H9 (cell line): ENCODE measurements around the gene EHD3. TPM values are rescaled to one million over a fixed set of nuclear protein-coding genes. Genes with fewer than 3 reads are reported as not detected.

ENCODE experiments used
- DNase-seq: peaks from one replicate; pipeline ENCODE4 v3.0.0-alpha.2; 2017
- H2AFZ ChIP-seq: one replicate; pipeline ENCODE4 v1.6.1; 2013; ENCODE audit warnings: mild to moderate bottlenecking, low read length, control low read depth, moderate library complexity
- H2AK5ac ChIP-seq: 2 replicates; pipeline ENCODE4 v1.6.1; 2013; ENCODE audit warnings: low read length, control low read depth, mixed read lengths; ENCODE audit not compliant: insufficient read length
- H2BK120ac ChIP-seq: one replicate; pipeline ENCODE4 v1.6.1; 2013; ENCODE audit warnings: low read depth, mild to moderate bottlenecking, low read length, control low read depth, inconsistent platforms; ENCODE audit not compliant: poor library complexity, severe bottlenecking
- H2BK12ac ChIP-seq: 2 replicates; pipeline ENCODE4 v1.6.1; 2013; ENCODE audit warnings: low read length, control low read depth, mixed read lengths, low read depth; ENCODE audit not compliant: insufficient read length
- H2BK15ac ChIP-seq: 2 replicates; pipeline ENCODE4 v1.6.1; 2013; ENCODE audit warnings: low read depth, low read length, control low read depth
- H2BK20ac ChIP-seq: one replicate; pipeline ENCODE4 v1.6.1; 2013; ENCODE audit warnings: low read depth, mild to moderate bottlenecking, low read length, control low read depth, inconsistent platforms; ENCODE audit not compliant: poor library complexity, severe bottlenecking
- H2BK5ac ChIP-seq: 2 replicates; pipeline ENCODE4 v1.6.1; 2013; ENCODE audit warnings: low read length, control low read depth, mixed read lengths; ENCODE audit not compliant: insufficient read length
- H3K14ac ChIP-seq: 2 replicates; pipeline ENCODE4 v1.6.1; 2013; ENCODE audit warnings: low read length, control low read depth; ENCODE audit not compliant: insufficient read depth
- H3K18ac ChIP-seq: 2 replicates; pipeline ENCODE4 v1.6.1; 2013; ENCODE audit warnings: low read depth, mild to moderate bottlenecking, mixed read lengths, low read length, control low read depth; ENCODE audit not compliant: insufficient read length
- H3K23ac ChIP-seq: 2 replicates; pipeline ENCODE4 v1.6.1; 2013; ENCODE audit warnings: low read length, control low read depth, mixed read lengths, low read depth; ENCODE audit not compliant: insufficient read length
- H3K23me2 ChIP-seq: 2 replicates; pipeline ENCODE4 v1.6.1; 2013; ENCODE audit warnings: low read depth, mild to moderate bottlenecking, mixed read lengths, low read length, control low read depth; ENCODE audit not compliant: insufficient read length, poor library complexity, severe bottlenecking
- H3K27ac ChIP-seq: 2 replicates; pipeline ENCODE4 v1.5.1; 2013; ENCODE audit warnings: low read length, control low read depth, mixed read lengths, low read depth; ENCODE audit not compliant: insufficient read length
- H3K27me3 ChIP-seq: 2 replicates; pipeline ENCODE4 v1.6.1; 2013; ENCODE audit warnings: low read length, control low read depth, inconsistent platforms; ENCODE audit not compliant: insufficient read depth
- H3K4ac ChIP-seq: 2 replicates; pipeline ENCODE4 v1.6.1; 2013; ENCODE audit warnings: low read depth, mild to moderate bottlenecking, control low read depth, inconsistent platforms, low read length, moderate library complexity
- H3K4me1 ChIP-seq: 2 replicates; pipeline ENCODE4 v1.6.1; 2013; ENCODE audit warnings: low read length, control low read depth, inconsistent platforms; ENCODE audit not compliant: insufficient read depth
- H3K4me2 ChIP-seq: 2 replicates; pipeline ENCODE4 v1.6.1; 2013; ENCODE audit warnings: low read length, control low read depth, mixed read lengths; ENCODE audit not compliant: insufficient read length, insufficient read depth
- H3K56ac ChIP-seq: 2 replicates; pipeline ENCODE4 v1.6.1; 2013; ENCODE audit warnings: low read depth, mild to moderate bottlenecking, mixed read lengths, low read length, control low read depth; ENCODE audit not compliant: insufficient read length
- H3K79me1 ChIP-seq: 2 replicates; pipeline ENCODE4 v1.6.1; 2013; ENCODE audit warnings: low read depth, mild to moderate bottlenecking, moderate library complexity, low read length, control low read depth, inconsistent platforms; ENCODE audit not compliant: insufficient read depth, poor library complexity, severe bottlenecking
- H3K79me2 ChIP-seq: 2 replicates; pipeline ENCODE4 v1.6.1; 2013; ENCODE audit warnings: low read length, control low read depth, inconsistent platforms; ENCODE audit not compliant: insufficient read depth
- H3K9ac ChIP-seq: 2 replicates; pipeline ENCODE4 v1.6.1; 2013; ENCODE audit warnings: low read length, control low read depth, mixed read lengths; ENCODE audit not compliant: insufficient read length; ENCODE audit errors: extremely low read depth
- H3K9me3 ChIP-seq: one replicate; pipeline ENCODE4 v1.6.1; 2013; ENCODE audit warnings: low read depth, low read length, inconsistent platforms; ENCODE audit not compliant: control insufficient read depth
- H3T11ph ChIP-seq: one replicate; pipeline ENCODE4 v1.6.1; 2013; ENCODE audit warnings: mild to moderate bottlenecking, low read length, control low read depth, inconsistent platforms
- H4K20me1 ChIP-seq: one replicate; pipeline ENCODE4 v1.6.1; 2013; ENCODE audit not compliant: control insufficient read depth, insufficient read length, insufficient read depth
- H4K5ac ChIP-seq: 2 replicates; pipeline ENCODE4 v1.6.1; 2013; ENCODE audit warnings: low read depth, mild to moderate bottlenecking, mixed read lengths, low read length, control low read depth; ENCODE audit not compliant: insufficient read length
- H4K8ac ChIP-seq: replicated peaks from 2 replicates; pipeline ENCODE4 v1.6.1; 2013; ENCODE audit warnings: low read length, control low read depth, mixed read lengths, low read depth; ENCODE audit not compliant: insufficient read length
- H4K91ac ChIP-seq: 2 replicates; pipeline ENCODE4 v1.6.1; 2013; ENCODE audit warnings: low read depth, mild to moderate bottlenecking, moderate library complexity, mixed read lengths, low read length, control low read depth; ENCODE audit not compliant: insufficient read length
- H3K27ac Mint-ChIP-seq, 3 experiments: 2 replicates in 2 of 3; 3 replicates in 1 of 3; pipeline ENCODE4 v1.8.0; 2020 to 2021; ENCODE audit warnings: mixed read lengths in 3 of 3, mild to moderate bottlenecking in 1 of 3, moderate library complexity in 1 of 3
- H3K27me3 Mint-ChIP-seq: 2 replicates; pipeline ENCODE4 v1.8.0; 2021; ENCODE audit warnings: low read depth, mild to moderate bottlenecking, moderate library complexity, mixed read lengths
- H3K36me3 Mint-ChIP-seq, 3 experiments: 2 replicates in 2 of 3; 3 replicates in 1 of 3; pipeline ENCODE4 v1.8.0; 2020 to 2021; ENCODE audit warnings: low read depth in 3 of 3, mixed read lengths in 3 of 3; ENCODE audit not compliant: insufficient read depth in 1 of 3
- H3K4me1 Mint-ChIP-seq, 2 experiments: 2 replicates each; pipeline ENCODE4 v1.8.0; 2020; ENCODE audit warnings: mixed read lengths in 2 of 2
- H3K4me3 Mint-ChIP-seq, 2 experiments: 2 replicates in 1 of 2; 3 replicates in 1 of 2; pipeline ENCODE4 v1.8.0; 2020 to 2021; ENCODE audit warnings: mild to moderate bottlenecking in 2 of 2, mixed read lengths in 2 of 2, moderate library complexity in 1 of 2
- H3K9me3 Mint-ChIP-seq, 2 experiments: 2 replicates in 1 of 2; 3 replicates in 1 of 2; pipeline ENCODE4 v1.8.0; 2020; ENCODE audit warnings: mild to moderate bottlenecking in 2 of 2, mixed read lengths in 2 of 2, moderate library complexity in 1 of 2
- CTCF ChIP-seq: fragments of 200-600 bp; sonication (generic); conservative IDR thresholded peaks from 3 replicates; pipeline ENCODE4 v1.8.0; 2021; ENCODE audit warnings: antibody characterized with exemption, mild to moderate bottlenecking
- WGBS: extraction: QIAGEN DNeasy Blood & Tissue Kit; methylation state at CpG from one replicate; pipeline ENCODE4 v1.1.7; 2013; ENCODE audit warnings: missing lambda C conversion rate, low lambda C conversion rate, mixed read lengths; ENCODE audit not compliant: insufficient read length; ENCODE audit errors: extremely low coverage; 5-methylcytosine and 5-hydroxymethylcytosine counted together
- total RNA-seq: library from RNA; stranded (reverse); gene quantifications from 2 replicates; pipeline ENCODE4 v1.2.1, GENCODE V29; 2021

EHD3 gene
- total RNA-seq, 1 experiment from 2014 or later, result 8.3 TPM

GRCh38 chr2:31192851-31193392 is 41.0 kb upstream of the EHD3 start:
- Mint-ChIP-seq H3K36me3 (no peaks in the 10 kb centered on the region), H3K9me3 (no peaks in the 10 kb centered on the region), H3K27me3 (peaks cover 4% of the 10 kb centered on the region; the same call in 1 of the 2 replicates), H3K4me1 (peaks cover 14 to 16% of the 10 kb centered on the region in 2 experiments), H3K27ac (no peak overlapping the region; a peak in 1 of 7 replicates), H3K4me3 (no peak overlapping the region)
- DNase-seq, result peak; percentile 56
- H2BK5ac ChIP-seq, result no peak overlapping the region
- H3K27me3 ChIP-seq, result no peaks in the 10 kb centered on the region
- no peak overlapping the region for H4K5ac ChIP-seq
- no peaks in the 10 kb centered on the region for H3K9me3 ChIP-seq
- no peak overlapping the region for H3T11ph ChIP-seq
- no CpG with 5 or more reads among the region's 12 CpGs for WGBS
- no peak overlapping the region for H3K56ac ChIP-seq
- H3K23ac ChIP-seq, result no peak overlapping the region
- no peaks in the 10 kb centered on the region for H3K4me1 ChIP-seq
- no peak overlapping the region for H4K91ac ChIP-seq
- H2AK5ac ChIP-seq, result no peak overlapping the region
- H4K8ac ChIP-seq, result no peak overlapping the region
- no peaks in the 10 kb centered on the region for H4K20me1 ChIP-seq
- no peak overlapping the region for H3K18ac ChIP-seq
- H2BK12ac ChIP-seq, result no peak overlapping the region
- no peak overlapping the region for H2BK20ac ChIP-seq
- H3K4me2 ChIP-seq, result no peak overlapping the region
- no peak overlapping the region for H3K9ac ChIP-seq
- TF ChIP-seq CTCF, result peak; percentile 56
- H2BK120ac ChIP-seq, result no peak overlapping the region
- H3K4ac ChIP-seq, result no peak overlapping the region
- no peaks in the 10 kb centered on the region for H3K23me2 ChIP-seq
- no peak overlapping the region for H2AFZ ChIP-seq
- H3K79me1 ChIP-seq, result no peaks in the 10 kb centered on the region
- H3K14ac ChIP-seq, result no peak overlapping the region
- no peak overlapping the region for H2BK15ac ChIP-seq
- H3K79me2 ChIP-seq, result no peaks in the 10 kb centered on the region
- H3K27ac ChIP-seq, result no peak overlapping the region
